Skeletal muscle satellite cell (primary cell): ENCODE measurements around the gene AGA.

Source experiments
- H3K27me3 ChIP-seq: 2 replicates; pipeline ENCODE4 v1.7.0; 2013; ENCODE audit warnings: low read length; ENCODE audit not compliant: control insufficient read depth, insufficient read depth
- H3K36me3 ChIP-seq: 2 replicates; pipeline ENCODE4 v1.7.0; 2013; ENCODE audit warnings: mild to moderate bottlenecking, control low read depth, low read length; ENCODE audit not compliant: insufficient read depth
- H3K4me1 ChIP-seq: 2 replicates; pipeline ENCODE4 v1.7.0; 2013; ENCODE audit warnings: low read length; ENCODE audit not compliant: control insufficient read depth, insufficient read depth
- H3K4me2 ChIP-seq: 2 replicates; pipeline ENCODE4 v1.7.0; 2013; ENCODE audit warnings: mild to moderate bottlenecking, low read length
- H3K4me3 ChIP-seq: 2 replicates; pipeline ENCODE4 v1.7.0; 2013; ENCODE audit warnings: low read length
- H3K9ac ChIP-seq: 2 replicates; pipeline ENCODE4 v1.7.0; 2013; ENCODE audit warnings: mild to moderate bottlenecking, low read depth, low read length, moderate library complexity
- H3K9me3 ChIP-seq: replicated peaks from 2 replicates; pipeline ENCODE4 v1.7.0; 2013; ENCODE audit warnings: mild to moderate bottlenecking, control low read depth, low read length

AGA gene

GRCh38 chr4:177385576-177386277 lies 56.5 kb downstream of the AGA start:
- Histone ChIP-seq H3K36me3 (no peaks in the 10 kb centered on the region), H3K9me3 (no peaks in the 10 kb centered on the region), H3K4me1 (no peaks in the 10 kb centered on the region), H3K27me3 (peaks cover 7% of the 10 kb centered on the region), H3K4me2 (no peak overlapping the region), H3K9ac (no peak overlapping the region), H3K4me3 (no peak overlapping the region)

GRCh38 chr4:177384856-177385397 lies 57.3 kb downstream of the AGA start:
- no peaks in the 10 kb centered on the region for H3K36me3 ChIP-seq
- no peaks in the 10 kb centered on the region for H3K9me3 ChIP-seq
- no peaks in the 10 kb centered on the region for H3K4me1 ChIP-seq
- H3K4me3 ChIP-seq = no peak overlapping the region
- peaks cover 7% of the 10 kb centered on the region for H3K27me3 ChIP-seq
- H3K9ac ChIP-seq = no peak overlapping the region
- no peak overlapping the region for H3K4me2 ChIP-seq

GRCh38 chr4:177381762-177382310 lies 60.4 kb downstream of the AGA start:
- H3K4me1 ChIP-seq = no peaks in the 10 kb centered on the region
- no peak overlapping the region for H3K4me2 ChIP-seq
- H3K9me3 ChIP-seq = no peaks in the 10 kb centered on the region
- no peaks in the 10 kb centered on the region for H3K36me3 ChIP-seq
- no peak overlapping the region for H3K9ac ChIP-seq
- peaks cover 10% of the 10 kb centered on the region for H3K27me3 ChIP-seq
- no peak overlapping the region for H3K4me3 ChIP-seq
